Amniotic stem cell (primary cell): Measurements from ENCODE around the gene HERC6.
"Not testable (repeated sequence)": the region's sequence is repeated elsewhere in the genome, so short reads cannot be mapped to it uniquely, and the experiment has no call there.

Experiments
- DNase-seq: peaks from one replicate; lab custom pipeline; 2025; lab: John Stamatoyannopoulos, UW

The HERC6 gene

DNA sequence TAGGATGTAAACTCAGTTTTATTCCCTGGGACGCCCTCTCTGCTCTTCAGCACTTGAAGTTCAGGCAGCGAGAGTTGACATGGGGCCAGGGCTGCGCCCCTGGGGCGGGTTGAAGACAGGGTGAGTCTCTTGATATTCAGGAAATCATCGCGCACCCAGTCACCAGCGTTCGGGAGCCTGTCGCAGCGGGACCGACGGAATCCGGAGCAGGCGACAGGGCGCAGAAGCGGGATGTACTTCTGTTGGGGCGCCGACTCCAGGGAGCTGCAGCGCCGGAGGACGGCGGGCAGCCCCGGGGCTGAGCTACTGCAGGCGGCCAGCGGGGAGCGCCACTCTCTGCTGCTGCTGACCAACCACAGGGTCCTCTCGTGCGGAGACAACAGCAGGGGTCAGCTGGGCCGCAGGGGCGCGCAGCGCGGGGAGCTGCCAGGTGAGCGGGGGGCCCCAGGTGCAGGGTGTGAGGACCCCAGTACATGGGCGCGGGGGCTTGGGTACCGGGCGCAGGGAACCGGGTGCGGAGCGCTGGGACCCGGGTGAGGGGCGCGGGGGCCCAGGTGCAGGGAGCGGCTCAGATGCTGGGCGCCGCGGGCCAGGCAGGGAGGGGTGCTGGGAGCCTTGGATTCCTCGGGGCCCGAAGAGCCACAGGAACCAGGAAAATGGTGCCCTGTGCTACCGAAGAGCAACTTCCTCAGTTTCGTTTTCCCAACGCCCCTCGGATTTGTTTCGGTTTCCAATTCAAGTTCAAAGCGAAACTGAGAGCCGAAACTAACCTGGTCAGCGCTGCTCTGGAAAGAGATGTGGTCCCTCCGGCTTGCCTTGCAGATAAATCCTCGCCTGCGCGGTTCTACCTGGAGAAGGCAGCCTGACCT, at the start of gene HERC6:
Gene HERC6, plus strand, starts transcription at position 162 of the 869 bp plus-strand sequence. Its CDS starts 70 bp downstream, at position 232.
- peak; percentile 47 for DNase-seq

DNA sequence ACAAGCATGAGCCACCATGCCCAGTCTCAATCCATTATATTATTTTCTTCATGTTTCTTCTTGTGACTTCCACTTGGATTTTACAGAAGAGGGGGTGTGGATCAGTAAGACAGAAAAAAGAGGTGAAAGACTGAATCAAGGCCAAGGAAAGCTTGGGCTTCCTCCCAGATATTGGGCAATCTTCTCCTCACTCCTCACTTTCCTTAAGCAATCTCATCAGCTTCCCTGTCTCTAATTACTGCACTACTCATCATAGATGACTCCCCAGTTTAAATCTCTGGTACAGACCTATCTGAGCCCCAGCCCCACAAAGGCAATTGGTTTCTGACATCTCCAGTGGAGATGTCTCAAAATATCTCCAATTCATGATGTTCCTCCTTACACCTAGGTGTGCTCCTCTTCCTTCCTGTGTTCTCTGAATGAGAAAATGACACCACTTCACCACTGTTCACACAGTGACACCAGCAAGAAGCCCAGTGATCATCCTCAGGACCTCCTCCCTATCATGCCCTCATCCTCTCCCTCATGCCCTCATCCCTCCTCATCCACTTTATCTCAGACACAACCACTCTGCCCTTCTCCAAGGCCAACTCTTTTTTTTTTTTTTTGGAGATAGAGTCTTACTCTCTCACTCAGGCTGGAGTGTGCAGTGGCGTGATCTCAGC, 44.8 kb upstream of the HERC6 start:
- no peak for DNase-seq

DNA sequence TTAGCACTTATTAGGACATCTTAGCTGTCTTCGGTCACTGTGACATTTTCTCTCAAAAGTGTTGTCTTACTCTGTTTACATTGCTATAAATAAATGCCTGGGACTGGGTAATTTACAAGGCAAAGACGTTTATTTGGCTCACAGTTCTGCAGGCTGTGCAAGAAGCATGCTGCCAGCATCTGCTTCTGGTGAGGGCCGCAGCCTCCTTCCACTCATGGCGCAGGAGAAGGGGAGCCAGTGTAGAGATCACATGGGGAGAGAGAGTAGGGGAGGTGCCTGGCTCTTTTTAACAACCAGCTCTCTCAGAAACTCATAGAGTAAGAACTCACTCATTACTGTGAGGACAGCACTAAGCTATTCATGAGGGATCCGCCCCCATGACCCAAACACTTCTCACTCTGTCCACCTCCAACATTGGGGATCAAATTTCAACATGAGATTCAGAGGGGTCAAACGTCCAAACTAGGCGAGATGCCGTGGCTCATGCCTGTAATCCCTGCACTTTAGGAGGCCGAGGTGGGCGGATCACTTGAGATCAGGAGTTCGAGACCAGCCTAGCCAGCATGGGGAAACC, 43.5 kb upstream of the HERC6 start:
- DNase-seq = no peak

DNA sequence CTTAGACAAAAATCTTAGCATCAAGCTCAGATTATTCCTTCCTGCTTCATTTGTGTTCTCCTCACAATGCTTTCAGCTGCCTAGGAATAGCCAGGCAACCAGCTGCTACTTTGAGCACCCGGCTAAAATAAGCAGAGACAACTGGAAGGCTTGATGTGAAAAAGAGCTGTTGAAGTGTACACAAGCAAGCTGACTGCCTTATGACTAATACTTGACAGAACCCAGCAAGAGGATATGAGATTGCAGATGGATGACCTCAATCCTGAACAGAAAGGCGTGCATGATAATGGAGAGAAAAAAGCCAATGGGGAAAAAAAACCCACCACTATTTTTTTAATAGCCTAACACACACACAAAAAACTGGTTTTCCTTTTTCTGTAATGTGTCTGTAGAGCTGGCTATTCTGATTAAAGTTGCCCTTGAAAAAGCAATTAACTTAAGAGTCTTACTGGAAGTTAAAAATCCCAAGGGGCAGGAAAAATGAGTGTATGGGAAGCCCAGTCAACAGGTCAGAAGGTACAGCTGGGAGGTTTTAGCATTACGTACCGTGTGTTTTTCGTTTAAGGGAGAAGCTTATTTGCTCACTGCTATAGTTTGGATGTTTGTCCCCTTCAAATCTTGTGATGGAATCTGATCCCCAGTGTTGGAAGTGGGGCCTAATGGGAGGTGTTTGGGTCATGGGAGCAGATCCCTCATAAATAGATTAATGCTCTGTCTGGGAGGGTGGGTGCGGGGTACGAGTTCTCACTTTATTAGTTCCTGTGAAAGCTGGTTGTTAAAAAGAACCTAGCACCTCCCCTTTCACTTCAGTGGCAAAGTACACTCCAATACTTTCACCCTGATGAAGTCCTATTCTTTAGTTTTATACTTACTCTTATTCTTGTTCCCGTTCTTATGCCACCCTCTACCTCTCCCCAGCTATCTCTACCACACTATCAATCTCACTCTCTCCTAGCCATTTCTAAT, 37.1 kb upstream of the HERC6 start:
- DNase-seq = peak; percentile 27

DNA sequence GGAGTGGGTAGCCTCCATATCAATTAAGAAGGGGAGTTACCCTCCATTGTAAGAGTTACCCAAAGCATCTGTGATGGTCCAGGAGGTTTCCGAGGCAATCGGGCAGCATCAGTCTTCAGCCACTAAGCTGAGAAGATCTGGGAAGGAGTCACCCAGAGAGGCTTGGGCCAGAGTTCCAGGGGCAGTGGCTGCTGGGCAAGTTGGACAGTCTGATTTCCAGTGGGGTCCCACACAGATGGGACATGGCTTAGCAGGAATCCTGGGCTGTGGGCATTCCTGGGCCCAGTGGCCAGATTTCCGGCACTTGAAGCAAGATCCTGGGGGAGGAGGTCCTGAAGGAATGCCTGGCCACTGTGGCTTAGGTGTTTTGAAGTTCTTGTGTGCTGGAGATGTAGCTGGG, 31.8 kb upstream of the HERC6 start:
- not testable (repeated sequence) for DNase-seq

DNA sequence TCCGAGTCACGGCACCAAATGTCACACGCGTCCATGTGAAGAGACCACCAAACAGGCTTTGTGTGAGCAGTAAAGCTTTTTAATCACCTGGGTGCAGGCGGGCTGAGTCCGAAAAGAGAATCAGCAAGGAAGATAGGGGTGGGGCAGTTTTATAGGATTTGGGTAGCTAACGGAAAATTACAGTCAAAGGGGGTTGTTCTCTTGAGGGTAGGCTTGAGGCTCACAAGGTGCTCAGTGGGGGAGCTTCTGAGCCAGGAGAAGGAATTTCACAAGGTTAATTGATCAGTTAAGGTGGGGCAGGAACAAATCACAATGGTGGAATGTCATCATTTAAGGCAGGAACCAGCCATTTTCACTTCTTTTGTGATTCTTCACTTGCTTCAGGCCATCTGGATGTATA, 29.9 kb upstream of the HERC6 start:
- not testable (repeated sequence) for DNase-seq

DNA sequence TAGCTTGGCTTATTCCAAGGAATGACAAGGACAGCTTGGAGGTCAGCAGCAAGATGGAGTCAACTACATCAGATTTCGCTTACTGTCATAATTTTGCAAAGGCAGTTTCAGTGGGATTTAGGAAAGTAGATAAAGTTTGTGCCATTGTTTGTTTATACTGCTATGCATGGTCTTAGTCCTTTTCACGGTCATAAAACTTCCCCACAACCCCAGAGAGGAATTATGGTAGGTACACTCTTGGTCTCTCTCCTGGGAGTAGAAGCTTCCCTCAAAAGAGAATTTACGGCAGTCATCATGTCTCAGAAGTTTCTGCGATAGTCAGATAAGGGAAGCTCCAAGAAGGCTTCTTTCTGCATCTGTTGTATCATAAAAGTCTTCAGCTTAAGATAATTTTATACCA, 27.9 kb upstream of the HERC6 start:
- DNase-seq = no peak

DNA sequence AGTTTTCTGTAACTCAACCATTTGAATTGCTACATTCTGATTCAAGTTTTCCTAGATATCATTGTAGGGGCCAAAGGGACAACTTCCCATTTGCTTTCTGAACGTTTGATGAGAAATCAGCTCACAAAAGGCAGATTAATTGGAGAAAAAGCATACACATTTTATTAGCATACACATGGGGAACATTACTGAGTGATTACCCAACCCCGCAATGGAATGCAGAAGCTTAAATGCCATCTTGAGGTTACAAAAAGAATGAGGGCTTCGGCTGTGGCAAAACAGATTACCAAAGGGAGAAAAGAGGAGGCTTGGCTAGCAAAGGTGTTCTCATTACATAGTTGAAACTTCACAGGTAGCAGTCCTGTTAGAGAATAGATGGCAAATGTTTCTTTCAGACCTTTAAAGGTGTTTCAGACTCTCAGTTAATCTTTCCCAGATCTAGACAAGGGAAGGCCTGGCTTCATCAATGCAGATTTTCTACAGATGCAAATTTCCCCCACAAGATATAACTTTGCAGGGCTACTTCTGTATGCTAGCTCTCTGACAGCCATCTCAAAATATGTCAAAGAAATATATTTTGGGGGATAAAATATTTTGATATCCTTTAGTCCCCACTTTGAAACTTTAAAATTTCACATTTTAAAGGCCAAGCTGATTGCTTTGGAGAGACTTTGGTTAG, 26.5 kb upstream of the HERC6 start:
- DNase-seq = no peak

DNA sequence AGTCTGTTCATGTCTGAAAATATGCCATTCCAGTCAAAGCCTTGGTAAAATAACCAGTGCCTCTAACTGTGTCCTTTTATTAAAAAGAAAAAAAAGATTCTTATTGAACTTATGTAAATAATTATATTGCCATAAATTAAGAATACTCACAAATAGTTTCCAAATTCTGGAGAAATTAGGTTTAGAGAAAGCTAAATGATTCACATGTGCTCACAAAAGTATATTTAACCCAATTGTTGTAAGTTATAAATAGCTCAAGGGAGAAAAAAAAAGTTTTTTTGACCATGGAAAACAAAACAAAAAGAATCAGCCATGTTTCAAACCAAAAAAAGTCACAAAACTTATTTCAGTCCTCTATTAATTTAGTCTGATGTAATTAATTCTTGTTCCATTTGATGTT, 25.3 kb upstream of the HERC6 start:
- DNase-seq = no peak

DNA sequence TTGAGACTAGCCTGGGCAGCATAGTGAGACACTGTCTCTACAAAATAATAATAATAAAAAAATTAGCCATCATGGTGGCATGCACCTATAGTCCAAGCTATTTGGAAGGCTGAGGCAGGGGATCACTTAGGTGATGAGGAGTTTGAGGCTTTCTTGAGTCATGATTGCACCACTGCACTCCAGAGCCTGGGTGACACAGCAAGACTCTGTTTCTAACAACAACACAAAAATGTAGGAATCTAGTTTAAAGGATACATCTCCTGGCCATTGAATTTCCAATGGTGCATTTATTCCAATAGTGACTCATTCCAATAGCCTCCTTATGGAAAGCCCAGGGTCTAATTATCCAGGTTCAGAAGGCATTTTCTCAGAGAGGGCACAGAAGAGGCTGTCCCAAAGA, 21.9 kb upstream of the HERC6 start:
- DNase-seq = no peak

DNA sequence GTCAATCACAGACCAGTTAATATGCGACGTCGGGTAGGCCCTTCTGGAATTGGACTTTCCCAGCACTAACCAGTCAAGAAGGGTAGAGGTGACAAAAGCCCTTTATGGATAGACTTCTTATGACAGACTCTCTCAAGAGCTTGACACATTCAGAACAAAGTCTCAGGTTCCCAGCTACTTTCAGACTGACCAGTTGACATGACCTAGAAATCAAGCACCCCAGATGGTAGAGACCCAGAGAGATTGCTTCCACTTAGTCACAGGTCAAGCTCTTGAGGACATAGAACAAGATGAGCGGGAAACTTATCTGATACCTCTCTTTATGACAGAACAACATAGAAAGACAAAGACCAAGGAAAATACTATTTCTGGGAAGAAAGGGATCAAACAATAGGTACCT, 21.4 kb upstream of the HERC6 start:
- DNase-seq = no peak

DNA sequence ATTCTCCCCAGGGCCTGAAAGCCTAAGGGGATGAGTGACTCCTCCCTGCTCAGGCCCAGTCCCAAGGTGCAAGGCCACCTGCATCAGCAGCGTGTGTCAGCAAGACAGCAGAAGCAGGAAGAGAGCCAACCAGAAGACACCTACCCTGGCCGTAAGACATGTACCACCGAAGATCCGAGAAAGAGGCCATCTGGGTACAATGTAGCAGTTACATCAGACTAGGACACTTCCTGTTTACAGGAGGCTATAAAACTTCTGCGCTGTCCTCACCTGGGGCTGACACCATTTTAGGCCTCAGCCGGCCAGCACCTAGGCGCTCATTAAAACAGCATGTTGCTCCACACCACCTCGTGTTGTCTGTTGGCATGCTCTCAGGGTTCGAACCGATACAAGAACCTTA, 19.1 kb upstream of the HERC6 start:
- DNase-seq = no peak

DNA sequence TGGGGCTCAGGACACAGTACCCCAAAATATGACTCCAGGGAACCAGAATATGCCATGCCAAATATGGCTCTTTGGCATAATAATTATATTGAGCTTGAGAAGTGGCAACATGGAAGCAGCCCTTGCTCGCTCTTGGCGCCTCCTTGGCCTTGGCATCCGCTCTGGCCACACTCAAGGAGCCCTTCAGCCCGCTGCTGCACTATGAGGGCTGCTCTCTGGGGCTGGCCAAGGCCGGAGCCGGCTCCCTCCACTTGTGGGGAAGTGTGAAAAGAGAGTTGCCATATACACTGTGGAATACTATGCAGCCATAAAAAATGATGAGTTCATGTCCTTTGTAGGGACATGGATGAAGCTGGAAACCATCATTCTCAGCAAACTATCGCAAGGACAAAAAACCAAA, 18.4 kb upstream of the HERC6 start:
- DNase-seq = no peak

DNA sequence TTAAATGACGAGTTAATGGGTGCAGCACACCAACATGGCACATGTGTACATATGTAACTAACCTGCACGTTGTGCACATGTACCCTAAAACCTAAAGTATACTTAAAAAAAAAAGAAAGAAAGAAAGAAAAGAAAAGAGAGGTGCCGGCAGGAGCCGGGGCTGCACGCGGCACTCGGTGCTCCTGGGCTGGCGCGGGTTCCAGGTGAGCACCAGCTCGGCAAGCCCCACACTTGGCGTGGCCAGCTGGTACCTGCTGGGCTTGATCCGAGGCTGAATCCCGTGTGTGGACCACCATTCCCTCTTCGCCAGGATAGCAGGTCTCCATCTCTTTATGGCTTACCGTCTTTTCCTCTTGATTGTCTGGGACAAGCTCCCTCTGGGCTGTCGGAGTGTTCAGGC, 17.9 kb upstream of the HERC6 start:
- DNase-seq = no peak

DNA sequence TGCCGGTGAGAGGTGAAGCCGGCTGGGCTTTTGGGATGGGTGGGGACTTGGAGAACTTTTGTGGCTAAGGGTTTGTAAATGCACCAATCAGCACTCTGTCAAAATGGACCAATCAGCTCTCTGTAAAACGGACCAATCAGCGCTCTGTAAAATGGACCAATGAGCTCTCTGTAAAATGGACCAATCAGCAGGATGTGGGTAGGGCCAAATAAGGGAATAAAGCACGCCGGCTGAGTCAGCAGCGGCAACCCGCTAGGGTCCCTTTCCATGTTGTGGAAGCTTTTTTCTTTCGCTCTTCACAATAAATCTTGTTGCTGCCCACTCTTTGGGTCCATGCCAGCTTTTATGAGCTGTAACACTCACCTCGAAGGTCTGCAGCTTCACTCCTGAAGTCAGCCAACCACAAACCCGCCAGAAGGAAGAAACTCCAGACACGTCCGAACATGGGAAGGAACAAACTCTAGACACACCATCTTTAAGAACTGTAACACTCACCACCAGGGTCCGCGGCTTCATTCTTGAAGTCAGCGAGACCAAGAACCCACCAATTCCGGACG, 17.4 kb upstream of the HERC6 start:
- not testable (repeated sequence) for DNase-seq

DNA sequence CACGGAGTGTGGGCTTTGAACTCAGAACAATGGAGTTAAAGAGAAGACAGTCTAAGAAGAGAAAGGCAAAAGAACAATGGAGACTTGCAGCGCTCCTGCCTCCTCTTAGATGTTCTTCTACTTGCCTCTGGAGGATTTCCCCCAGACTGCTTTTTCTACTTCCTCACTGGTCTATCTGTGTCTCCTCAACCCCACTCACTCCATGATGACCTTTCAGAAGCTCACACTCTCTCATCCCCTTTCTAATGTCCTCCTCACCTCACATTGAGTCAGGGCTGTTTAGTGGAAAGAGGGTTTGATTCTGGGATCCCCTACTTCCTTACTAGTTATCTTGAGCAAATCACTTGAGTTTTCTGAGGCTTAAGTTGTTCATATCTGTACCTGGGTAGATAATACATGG, 12.2 kb upstream of the HERC6 start:
- DNase-seq = no peak

DNA sequence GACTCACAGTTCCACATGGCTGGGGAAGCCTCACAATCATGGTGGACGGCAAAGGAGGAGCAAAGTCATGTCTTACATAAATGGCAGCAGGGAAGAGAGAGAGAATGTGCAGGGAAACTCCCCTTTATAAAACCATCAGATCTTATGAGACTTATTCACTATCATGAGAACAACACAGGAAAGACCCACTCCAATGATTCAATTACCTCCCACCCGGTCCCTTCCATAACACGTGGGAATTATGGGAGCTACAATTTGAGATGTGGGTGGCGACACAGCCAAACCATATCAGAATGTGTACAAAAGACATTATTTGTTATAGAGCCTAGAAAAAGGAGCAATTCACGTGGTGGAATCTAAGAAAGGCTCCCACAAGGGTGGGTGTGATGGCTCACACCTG, 10.8 kb upstream of the HERC6 start:
- DNase-seq = no peak

DNA sequence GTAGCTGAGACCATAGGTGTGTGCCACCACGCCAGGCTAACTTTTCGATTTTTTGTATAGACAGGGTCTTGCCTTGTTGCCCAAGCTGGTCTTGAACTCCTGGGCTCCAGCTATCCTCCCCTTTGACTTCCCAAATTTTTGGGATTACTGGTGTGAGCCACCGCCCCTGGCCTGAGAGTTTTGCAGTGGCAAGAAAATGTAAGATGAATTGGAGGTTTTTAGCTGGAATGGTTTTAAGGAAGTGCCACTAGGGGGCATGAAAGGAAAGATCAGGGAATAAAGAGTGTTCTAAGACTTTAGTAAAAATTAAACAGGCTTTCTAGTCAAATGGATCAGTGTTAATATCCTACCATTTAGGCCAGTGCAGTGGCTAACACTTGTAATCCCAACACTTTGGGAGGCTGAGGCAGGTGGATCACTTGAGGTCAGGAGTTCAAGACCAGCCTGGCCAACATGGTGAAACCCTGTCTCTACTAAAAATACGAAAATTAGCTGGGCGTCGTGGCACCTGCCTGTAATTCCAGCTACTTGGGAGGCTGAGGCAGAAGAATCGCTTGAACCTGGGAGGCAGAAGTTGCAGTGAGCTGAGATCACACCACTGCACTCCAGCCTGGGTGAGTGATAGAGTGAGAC, 9.4 kb upstream of the HERC6 start:
- DNase-seq = peak; percentile 23

DNA sequence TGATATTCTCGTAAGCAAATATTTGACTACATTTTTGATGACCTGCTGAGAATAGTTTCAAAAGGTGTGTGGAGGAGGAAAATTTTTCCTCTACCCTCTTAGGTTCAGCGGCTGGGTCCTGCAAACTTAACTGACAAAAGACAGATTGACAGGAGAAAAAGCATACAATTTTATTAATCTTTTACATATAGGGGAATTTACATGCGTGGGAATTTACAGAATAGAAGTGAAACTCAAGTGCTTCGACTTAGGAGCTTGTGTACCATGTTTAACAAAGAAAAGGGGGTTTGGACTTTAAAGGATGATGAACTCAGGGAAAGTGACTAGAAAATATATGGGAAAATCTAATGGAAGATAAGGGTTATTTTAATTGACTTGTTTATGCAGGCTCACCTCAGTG, 2.5 kb downstream of the HERC6 start:
- no peak for DNase-seq

DNA sequence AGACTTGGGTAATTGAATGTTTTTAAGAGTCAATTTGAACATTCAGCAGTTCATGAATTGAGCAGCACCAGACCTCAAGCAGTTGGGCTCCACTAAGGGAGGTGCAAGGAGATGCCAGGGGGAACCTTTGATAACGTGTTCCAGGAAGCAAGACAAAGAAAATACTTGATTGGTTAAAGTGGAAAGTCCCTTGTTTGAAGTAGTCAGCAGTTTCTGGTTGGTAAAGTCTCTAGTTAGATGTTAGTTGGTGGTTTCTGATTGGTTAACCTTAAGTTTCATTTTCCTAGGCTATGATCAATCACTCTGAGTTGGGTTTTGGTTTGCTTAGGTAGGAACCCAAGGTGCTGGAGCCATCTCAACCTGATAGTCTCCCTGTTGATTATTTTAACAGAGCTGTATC, 4.0 kb downstream of the HERC6 start:
- DNase-seq = no peak

DNA sequence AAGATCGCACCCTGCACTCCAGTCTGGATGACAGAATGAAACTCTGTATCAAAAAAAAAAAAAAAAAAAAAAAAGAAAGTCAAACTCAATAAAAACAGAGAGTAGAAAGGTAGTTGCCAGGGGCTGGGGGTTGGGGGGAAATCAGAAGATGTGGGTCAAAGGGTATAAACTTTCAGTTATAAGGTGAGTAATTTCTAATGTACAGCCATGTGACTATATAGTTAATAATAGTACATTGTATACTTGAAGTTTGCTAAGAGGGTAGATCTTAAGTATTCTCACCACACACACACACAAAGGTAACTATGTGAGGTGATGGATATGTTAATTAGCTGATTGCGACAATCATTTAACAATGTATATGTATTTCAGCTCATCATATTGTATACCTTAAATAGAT, 11.5 kb downstream of the HERC6 start:
- no peak for DNase-seq
